C4-2B (cell line): ENCODE data around the gene NT5C1A.

Source experiments
- CTCF ChIP-seq: fragments of 450-650 bp; conservative IDR thresholded peaks from 2 replicates; pipeline ENCODE4 v1.5.1; 2017; ENCODE audit warnings: mild to moderate bottlenecking
- ZFX ChIP-seq: fragments of 450-650 bp; IDR thresholded peaks from 2 replicates; pipeline ENCODE4 v1.6.1; 2017

- no peak for TF ChIP-seq CTCF
- no peak for TF ChIP-seq ZFX
Observed at GRCh38 chr1:39662861-39663260, 9.0 kb downstream of the NT5C1A start.
